Fibroblast of lung (primary cell): ENCODE measurements around the gene RAD23B. TPM values are rescaled to one million over a fixed set of nuclear protein-coding genes. Genes with fewer than 3 reads are reported as not detected.

Experiments
- DNase-seq, 2 donors: peaks; one replicate each; pipeline versions ENCODE4 v3.0.0 to v3.0.0-alpha.2; 2010; ENCODE audit warnings: low read depth in 2 of 2
- H2AFZ ChIP-seq: 2 replicates; pipeline ENCODE4 v1.5.1; 2012; ENCODE audit warnings: low read length, control low read depth, inconsistent platforms
- H3K27ac ChIP-seq: 2 replicates; pipeline ENCODE4 v1.5.1; 2011; ENCODE audit warnings: low read length, control low read depth; ENCODE audit not compliant: insufficient read depth
- H3K27me3 ChIP-seq: 2 replicates; pipeline ENCODE4 v1.5.1; 2011; ENCODE audit warnings: mild to moderate bottlenecking, low read length; ENCODE audit not compliant: control insufficient read depth, insufficient read depth
- H3K36me3 ChIP-seq: 2 replicates; pipeline ENCODE4 v1.5.1; 2011; ENCODE audit warnings: low read length; ENCODE audit not compliant: control insufficient read depth, insufficient read depth
- H3K4me1 ChIP-seq: 2 replicates; pipeline ENCODE4 v1.5.1; 2011; ENCODE audit warnings: low read length; ENCODE audit not compliant: control insufficient read depth, insufficient read depth; ENCODE audit errors: extremely low read depth
- H3K4me2 ChIP-seq: 2 replicates; pipeline ENCODE4 v1.5.1; 2011; ENCODE audit warnings: low read length, control low read depth; ENCODE audit not compliant: insufficient read depth; ENCODE audit errors: extremely low read depth
- H3K4me3 ChIP-seq, 4 experiments: fragments of 200-600 bp in 1 of 4; sonication (generic) in 1 of 4; replicated peaks in 1 of 4; 2 replicates each; pipeline ENCODE4 v1.5.1; 2011 to 2016; ENCODE audit warnings: low read length in 4 of 4, low read depth in 3 of 4, mild to moderate bottlenecking in 3 of 4, control low read depth in 2 of 4, inconsistent platforms in 1 of 4, mixed read lengths in 1 of 4; ENCODE audit not compliant: insufficient read depth in 1 of 4; ENCODE audit errors: control extremely low read depth in 1 of 4
- H3K79me2 ChIP-seq: 2 replicates; pipeline ENCODE4 v1.5.1; 2012; ENCODE audit warnings: mild to moderate bottlenecking, low read length, inconsistent platforms; ENCODE audit not compliant: control insufficient read depth, insufficient read depth
- H3K9ac ChIP-seq: 2 replicates; pipeline ENCODE4 v1.5.1; 2011; ENCODE audit warnings: mild to moderate bottlenecking, low read length, control low read depth; ENCODE audit not compliant: insufficient read depth
- H3K9me3 ChIP-seq: 2 replicates; pipeline ENCODE4 v1.5.1; 2012; ENCODE audit warnings: low read depth, low read length; ENCODE audit not compliant: control insufficient read depth, insufficient read depth
- H4K20me1 ChIP-seq: 2 replicates; pipeline ENCODE4 v1.5.1; 2011; ENCODE audit warnings: low read length; ENCODE audit not compliant: control insufficient read depth, insufficient read depth; ENCODE audit errors: extremely low read depth
- EZH2 ChIP-seq: IDR thresholded peaks from 2 replicates; pipeline ENCODE4 v1.5.1; 2012; ENCODE audit warnings: low read length, control low read depth, mild to moderate bottlenecking; ENCODE audit errors: missing control alignments
- polyA plus RNA-seq, 2 donors: library from polyadenylated mRNA; depleted of rRNA in 1 of 2; stranded (reverse) in 1 of 2; unstranded in 1 of 2; fragments of >200 nt; gene quantifications; 2 replicates each; pipeline ENCODE4 v1.2.1, GENCODE V29; 2011 to 2012; ENCODE audit warnings: missing spikeins in 1 of 2
- total RNA-seq: library from RNA; depleted of rRNA; stranded (reverse); fragments of >200 nt; gene quantifications from 2 replicates; pipeline ENCODE4 v1.2.1, GENCODE V29; 2014
- TF ChIP-seq, protein P1 (sequence below), 2 donors: IDR thresholded peaks in 1 of 2; conservative IDR thresholded peaks in 1 of 2; 1 replicate in 1 of 2; 2 replicates in 1 of 2; pipeline ENCODE4 v1.5.1; 2011 to 2012; ENCODE audit warnings: low read length in 2 of 2, control low read depth in 1 of 2, inconsistent platforms in 1 of 2, low read depth in 1 of 2, mild to moderate bottlenecking in 1 of 2

The RAD23B gene
- total and polyA plus RNA-seq, 2 donors (not counting 1 experiment from before 2014, with no cell fraction given), result 156 to 607 TPM

DNA sequence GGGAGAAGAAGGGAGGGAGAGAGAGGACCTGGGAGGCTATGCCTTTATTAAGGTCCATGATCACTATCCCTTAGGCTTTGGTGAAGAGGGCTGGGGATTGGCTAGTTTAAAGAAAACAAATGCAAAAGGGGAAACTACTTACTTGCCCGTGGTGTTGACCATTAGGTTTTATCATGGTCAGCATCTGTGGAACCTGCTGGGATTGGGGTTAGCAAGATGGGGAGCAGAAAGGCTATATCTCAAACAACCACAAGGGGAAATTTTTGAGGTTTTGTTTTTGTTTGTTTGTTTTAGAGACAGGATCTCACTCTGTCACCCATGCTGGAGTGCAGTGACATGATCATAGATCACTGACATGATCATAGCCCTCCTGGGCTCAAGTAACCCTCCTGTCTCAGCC lies 9.0 kb upstream of the RAD23B start:
- Histone ChIP-seq H3K9ac (no peak overlapping the region), H3K4me1 (peaks cover 42% of the 10 kb centered on the region), H3K27me3 (no peaks in the 10 kb centered on the region), H3K79me2 (no peaks in the 10 kb centered on the region), H3K36me3 (no peaks in the 10 kb centered on the region), H4K20me1 (no peaks in the 10 kb centered on the region), H3K4me2 (no peak overlapping the region), H2AFZ (no peak overlapping the region), H3K27ac (peak overlapping the region; percentile 49), H3K9me3 (no peaks in the 10 kb centered on the region), H3K4me3 (no peak overlapping the region)
- DNase-seq, result no peak
- no peak for TF ChIP-seq EZH2
- TF ChIP-seq, protein P1, sequence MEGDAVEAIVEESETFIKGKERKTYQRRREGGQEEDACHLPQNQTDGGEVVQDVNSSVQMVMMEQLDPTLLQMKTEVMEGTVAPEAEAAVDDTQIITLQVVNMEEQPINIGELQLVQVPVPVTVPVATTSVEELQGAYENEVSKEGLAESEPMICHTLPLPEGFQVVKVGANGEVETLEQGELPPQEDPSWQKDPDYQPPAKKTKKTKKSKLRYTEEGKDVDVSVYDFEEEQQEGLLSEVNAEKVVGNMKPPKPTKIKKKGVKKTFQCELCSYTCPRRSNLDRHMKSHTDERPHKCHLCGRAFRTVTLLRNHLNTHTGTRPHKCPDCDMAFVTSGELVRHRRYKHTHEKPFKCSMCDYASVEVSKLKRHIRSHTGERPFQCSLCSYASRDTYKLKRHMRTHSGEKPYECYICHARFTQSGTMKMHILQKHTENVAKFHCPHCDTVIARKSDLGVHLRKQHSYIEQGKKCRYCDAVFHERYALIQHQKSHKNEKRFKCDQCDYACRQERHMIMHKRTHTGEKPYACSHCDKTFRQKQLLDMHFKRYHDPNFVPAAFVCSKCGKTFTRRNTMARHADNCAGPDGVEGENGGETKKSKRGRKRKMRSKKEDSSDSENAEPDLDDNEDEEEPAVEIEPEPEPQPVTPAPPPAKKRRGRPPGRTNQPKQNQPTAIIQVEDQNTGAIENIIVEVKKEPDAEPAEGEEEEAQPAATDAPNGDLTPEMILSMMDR (conservative IDR thresholded peaks at IDR 0.05 in 1 of 2, IDR thresholded peaks at IDR 0.05 in 1 of 2; ENCODE audit: low read depth in 1 of 2, low read length in 2 of 2), result no peak

- Histone ChIP-seq H4K20me1 (no peaks in the 10 kb centered on the region), H3K36me3 (no peaks in the 10 kb centered on the region), H3K79me2 (no peaks in the 10 kb centered on the region), H2AFZ (no peak overlapping the region), H3K4me2 (peak overlapping the region; percentile 21), H3K27ac (peak overlapping the region; percentile 67), H3K4me3 (no peak overlapping the region), H3K9me3 (no peaks in the 10 kb centered on the region), H3K4me1 (peaks cover 37% of the 10 kb centered on the region), H3K27me3 (no peaks in the 10 kb centered on the region), H3K9ac (no peak overlapping the region)
- TF ChIP-seq, protein P1 (conservative IDR thresholded peaks at IDR 0.05 in 1 of 2, IDR thresholded peaks at IDR 0.05 in 1 of 2; ENCODE audit: low read depth in 1 of 2, low read length in 2 of 2), result no peak
- no peak for TF ChIP-seq EZH2
- DNase-seq, result peak; percentile 98 to 99
These were observed 8.1 kb upstream of the RAD23B start for GRCh38 chr9:107274953-107275422.

DNA sequence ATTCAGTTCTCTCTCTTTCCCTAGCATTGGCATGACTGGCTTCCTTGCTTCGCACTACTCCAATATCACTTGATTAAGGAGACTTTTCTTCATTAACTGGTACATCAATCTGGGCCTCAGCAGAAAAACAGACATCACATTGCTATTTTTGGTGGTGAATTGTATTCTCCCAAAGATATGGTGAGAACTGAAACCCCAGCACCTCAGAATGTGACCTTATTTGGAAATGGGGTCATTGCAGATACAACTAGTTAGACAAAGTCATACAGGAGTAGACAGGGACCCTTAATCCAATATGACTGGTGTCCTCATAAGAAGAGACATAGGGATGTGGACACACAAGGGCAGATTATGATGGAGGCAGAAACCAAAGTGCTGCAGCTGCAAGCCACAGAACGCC lies 7.5 kb upstream of the RAD23B start:
- Histone ChIP-seq H3K4me2 (peak overlapping the region; percentile 21), H3K4me3 (no peak overlapping the region), H3K27ac (peak overlapping the region; percentile 67), H3K27me3 (no peaks in the 10 kb centered on the region), H3K36me3 (no peaks in the 10 kb centered on the region), H3K9ac (no peak overlapping the region), H3K4me1 (peaks cover 33% of the 10 kb centered on the region), H2AFZ (no peak overlapping the region), H3K9me3 (no peaks in the 10 kb centered on the region), H3K79me2 (no peaks in the 10 kb centered on the region), H4K20me1 (no peaks in the 10 kb centered on the region)
- no peak for DNase-seq
- no peak for TF ChIP-seq EZH2
- TF ChIP-seq, protein P1 (conservative IDR thresholded peaks at IDR 0.05 in 1 of 2, IDR thresholded peaks at IDR 0.05 in 1 of 2; ENCODE audit: low read depth in 1 of 2, low read length in 2 of 2), result no peak
